NCI-H446 (cell line): ENCODE measurements around the gene UBE2F.
"Not testable (repeated sequence)": the region's sequence is repeated elsewhere in the genome, so short reads cannot be mapped to it uniquely, and the experiment has no call there.

Source experiments
- DNase-seq, 2 experiments: peaks; one replicate each; lab custom pipeline; 2025; lab: John Stamatoyannopoulos, UW

Gene UBE2F

GRCh38 chr2:238020816-238021215 lies 54.0 kb downstream of the UBE2F start:
- DNase-seq = no peak

- no peak for DNase-seq
Observed at GRCh38 chr2:238021327-238021726, 54.5 kb downstream of the UBE2F start.

GRCh38 chr2:238022594-238023157 lies 55.9 kb downstream of the UBE2F start:
- no peak for DNase-seq

- DNase-seq = no peak
Observed at GRCh38 chr2:238023608-238024007, 56.8 kb downstream of the UBE2F start.

- no peak for DNase-seq
Observed at GRCh38 chr2:238024986-238025385, 58.2 kb downstream of the UBE2F start.

- no peak for DNase-seq
Observed at GRCh38 chr2:238025741-238026360, 59.0 kb downstream of the UBE2F start.

GRCh38 chr2:238027058-238027457 lies 60.2 kb downstream of the UBE2F start:
- no peak for DNase-seq

- DNase-seq = no peak
Observed at GRCh38 chr2:238027591-238028415, 61.0 kb downstream of the UBE2F start.

- DNase-seq = no peak
Observed at GRCh38 chr2:238029853-238030252, 63.0 kb downstream of the UBE2F start.

- no peak for DNase-seq
Observed at GRCh38 chr2:238030422-238031155, 63.8 kb downstream of the UBE2F start.

GRCh38 chr2:238031751-238032150 lies 64.9 kb downstream of the UBE2F start:
- DNase-seq = no peak

- DNase-seq = no peak
Observed at GRCh38 chr2:238032755-238033337, 66.0 kb downstream of the UBE2F start.

GRCh38 chr2:238033991-238034390 lies 67.2 kb downstream of the UBE2F start:
- DNase-seq = not testable (repeated sequence)

GRCh38 chr2:238038203-238038602 lies 71.4 kb downstream of the UBE2F start:
- no peak for DNase-seq

- no peak for DNase-seq
Observed at GRCh38 chr2:238039151-238039550, 72.3 kb downstream of the UBE2F start.

- no peak for DNase-seq
Observed at GRCh38 chr2:238039985-238040384, 73.2 kb downstream of the UBE2F start.

GRCh38 chr2:238040918-238041317 lies 74.1 kb downstream of the UBE2F start:
- no peak for DNase-seq

- DNase-seq = no peak
Observed at GRCh38 chr2:238042090-238042489, 75.3 kb downstream of the UBE2F start.

GRCh38 chr2:238042849-238043584 lies 76.2 kb downstream of the UBE2F start:
- no peak for DNase-seq

GRCh38 chr2:238043851-238044250 lies 77.0 kb downstream of the UBE2F start:
- no peak for DNase-seq

- no peak for DNase-seq
Observed at GRCh38 chr2:238045575-238045974, 78.8 kb downstream of the UBE2F start.
